ENCODE measurements around the gene HS1BP3.

DNA sequence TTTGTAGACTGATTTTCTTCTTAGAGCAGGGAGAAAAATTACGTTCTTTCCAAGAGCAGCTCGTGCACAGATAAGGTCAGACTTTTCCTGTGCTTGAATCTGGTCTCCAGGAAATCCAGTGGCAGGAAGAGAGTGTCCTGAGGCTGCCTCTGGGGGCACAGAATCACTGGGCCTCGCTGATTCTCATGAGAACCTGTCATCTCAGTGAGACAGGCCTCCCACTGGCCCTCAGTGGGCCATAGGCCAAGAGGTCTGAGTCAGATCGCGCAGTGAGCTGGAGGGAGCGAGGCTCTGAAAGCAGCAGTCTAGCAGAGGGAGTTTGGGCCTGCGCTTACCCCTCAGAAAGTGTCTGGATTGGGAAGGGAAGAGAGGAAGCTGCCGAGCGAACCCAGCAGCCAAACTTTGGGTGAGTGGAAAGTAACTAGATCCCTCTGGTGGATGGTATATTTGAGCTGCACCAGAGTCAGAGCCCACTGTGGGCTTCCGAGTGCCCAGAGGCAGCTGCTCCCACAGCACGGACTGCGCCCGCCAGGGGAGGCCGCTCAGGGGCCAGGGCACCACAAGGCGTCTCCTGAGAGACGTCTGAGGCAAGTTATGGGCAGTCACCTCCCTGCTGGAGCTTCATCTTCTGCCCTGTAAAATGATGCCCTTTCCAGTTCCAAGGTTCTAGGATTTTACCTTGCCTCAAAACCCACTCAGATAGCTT, 24.2 kb upstream of the HS1BP3 start:
- TF ChIP-seq CTCF (IDR thresholded peaks at IDR 0.05) (no peak), POLR2A (IDR thresholded peaks at IDR 0.05) (no peak)

Data from thyroid gland (tissue), 4 donors.